Endothelial cell of umbilical vein (primary cell): ENCODE results near the gene MED19. TPM values are rescaled to one million over a fixed set of nuclear protein-coding genes. Genes with fewer than 3 reads are reported as not detected.

ENCODE experiments used
- BruUV-seq: library from RNA; stranded (reverse); fragments of 400-500 nt; replicated peaks from 2 replicates; lab custom pipeline; 2021; lab: Mats Ljungman, UMichigan
- CTCF ChIA-PET: fragments of 300-600, 350-600 bp; sonication (Branson Sonifier 250); formaldehyde crosslinking; loops from one replicate; lab custom pipeline; 2021; ENCODE audit warnings: antibody characterized with exemption, inconsistent platforms; lab: Charles Lee
- POLR2A ChIA-PET: fragments of 300-600, 350-600 bp; sonication (Branson Sonifier 250); formaldehyde crosslinking; loops from one replicate; lab custom pipeline; 2021; ENCODE audit warnings: antibody characterized with exemption, inconsistent platforms; lab: Charles Lee
- DNase-seq: peaks from one replicate; pipeline ENCODE4 v3.0.0-alpha.2; 2011; ENCODE audit warnings: low read depth, low spot score
- FAIRE-seq: peaks from 2 replicates; lab custom pipeline; 2011; peaks lifted over from hg19 to GRCh38; lab: Jason Lieb, UNC
- H2AFZ ChIP-seq: 2 replicates; pipeline ENCODE4 v1.6.0; 2012; ENCODE audit warnings: low read depth, low read length, control low read depth, inconsistent platforms
- H3K27ac ChIP-seq: 2 replicates; pipeline ENCODE4 v1.5.1; 2011; ENCODE audit warnings: low read depth, mild to moderate bottlenecking, control low read depth, low read length, moderate library complexity; ENCODE audit not compliant: insufficient read depth
- H3K27me3 ChIP-seq, 2 experiments: 2 replicates each; pipeline versions ENCODE4 v1.6.0 to v1.6.1; 2011; ENCODE audit warnings: low read length in 2 of 2, mixed read lengths in 1 of 2; ENCODE audit not compliant: control insufficient read depth in 2 of 2, insufficient read depth in 2 of 2
- H3K36me3 ChIP-seq, 2 experiments: 2 replicates in 1 of 2; 3 replicates in 1 of 2; pipeline ENCODE4 v1.5.1; 2011; ENCODE audit warnings: low read length in 2 of 2, mild to moderate bottlenecking in 1 of 2, moderate library complexity in 1 of 2; ENCODE audit not compliant: control insufficient read depth in 2 of 2, insufficient read depth in 2 of 2; ENCODE audit errors: extremely low read depth in 1 of 2
- H3K4me1 ChIP-seq: 3 replicates; pipeline ENCODE4 v1.5.1; 2011; ENCODE audit warnings: mild to moderate bottlenecking, low read length; ENCODE audit not compliant: control insufficient read depth, insufficient read depth; ENCODE audit errors: extremely low read depth
- H3K4me2 ChIP-seq: 2 replicates; pipeline ENCODE4 v1.6.1; 2011; ENCODE audit warnings: low read length, control low read depth, mixed read lengths; ENCODE audit not compliant: insufficient read depth
- H3K4me3 ChIP-seq, 3 experiments: fragments of 200-600 bp in 1 of 3; sonication (generic), shearing (Covaris generic) in 1 of 3; replicated peaks in 1 of 3; 2 replicates each; pipeline ENCODE4 v1.5.1; 2011 to 2016; ENCODE audit warnings: control low read depth in 3 of 3, low read length in 3 of 3, mild to moderate bottlenecking in 2 of 3, inconsistent platforms in 1 of 3, low read depth in 1 of 3, moderate library complexity in 1 of 3; ENCODE audit not compliant: insufficient read depth in 1 of 3
- H3K79me2 ChIP-seq: 2 replicates; pipeline ENCODE4 v1.6.0; 2012; ENCODE audit warnings: low read length, inconsistent platforms; ENCODE audit not compliant: control insufficient read depth, insufficient read depth
- H3K9ac ChIP-seq: replicated peaks from 2 replicates; pipeline ENCODE3; 2011; ENCODE audit warnings: low read length, control low read depth; ENCODE audit not compliant: insufficient read depth; ENCODE audit errors: extremely low read depth
- H3K9me1 ChIP-seq: replicated peaks from 3 replicates; pipeline ENCODE4 v1.6.0; 2011; ENCODE audit warnings: mild to moderate bottlenecking, low read length; ENCODE audit not compliant: control insufficient read depth, insufficient read depth; ENCODE audit errors: extremely low read depth
- H3K9me3 ChIP-seq: replicated peaks from 2 replicates; pipeline ENCODE4 v1.5.1; 2012; ENCODE audit warnings: low read length, inconsistent platforms; ENCODE audit not compliant: control insufficient read depth, insufficient read depth
- H4K20me1 ChIP-seq: replicated peaks from 2 replicates; pipeline ENCODE3; 2011; ENCODE audit warnings: mild to moderate bottlenecking, low read length; ENCODE audit not compliant: control insufficient read depth, insufficient read depth; ENCODE audit errors: extremely low read depth
- CTCF ChIP-seq, 2 donors: IDR thresholded peaks; 1 replicate in 1 of 2; 2 replicates in 1 of 2; pipeline ENCODE4 v1.5.1; 2011; ENCODE audit warnings: low read length in 2 of 2, mild to moderate bottlenecking in 2 of 2, moderate library complexity in 2 of 2, control low read depth in 1 of 2, inconsistent platforms in 1 of 2, low read depth in 1 of 2; ENCODE audit not compliant: insufficient read depth in 1 of 2; ENCODE audit errors: extremely low read depth in 1 of 2
- EZH2 ChIP-seq: IDR thresholded peaks from 2 replicates; pipeline ENCODE4 v1.6.1; 2012; ENCODE audit warnings: borderline replicate concordance, low read depth, mild to moderate bottlenecking, moderate library complexity, low read length, inconsistent platforms; ENCODE audit not compliant: severe bottlenecking
- FOS ChIP-seq: IDR thresholded peaks from 2 replicates; pipeline ENCODE4 v1.6.1; 2011; ENCODE audit warnings: mild to moderate bottlenecking, low read length, moderate library complexity, borderline replicate concordance; ENCODE audit not compliant: insufficient read depth
- GATA2 ChIP-seq: IDR thresholded peaks from 2 replicates; pipeline ENCODE4 v1.7.0; 2011; ENCODE audit warnings: low read depth, mild to moderate bottlenecking, moderate library complexity, mixed read lengths, low read length; ENCODE audit not compliant: insufficient read length, insufficient read depth
- JUN ChIP-seq: IDR thresholded peaks from 2 replicates; pipeline ENCODE4 v1.6.1; 2011; ENCODE audit warnings: borderline replicate concordance, low read depth; ENCODE audit not compliant: insufficient read length, insufficient read depth
- MYC ChIP-seq: IDR thresholded peaks from one replicate; pipeline ENCODE4 v1.6.1; 2011; ENCODE audit warnings: mild to moderate bottlenecking, low read depth, low read length
- POLR2A ChIP-seq: IDR thresholded peaks from 2 replicates; pipeline ENCODE4 v1.6.1; 2012; ENCODE audit warnings: low read depth, mild to moderate bottlenecking, control low read depth, low read length
- POLR2AphosphoS5 ChIP-seq: IDR thresholded peaks from 2 replicates; pipeline ENCODE4 v1.6.1; 2012; ENCODE audit warnings: low read depth, mild to moderate bottlenecking, control low read depth, low read length, moderate library complexity; ENCODE audit not compliant: insufficient read depth
- dilution Hi-C: fragments of 300-500 bp; cut with MboI; formaldehyde crosslinking; loops from one replicate; pipeline ENCODE4 v1.15.0; 2019; ENCODE audit warnings: low sequenced_read_pairs; ENCODE audit not compliant: extremely low pct_ligation_motif_present
- intact Hi-C: fragments of 100-400 bp; cut with micrococcal nuclease; formaldehyde crosslinking; loops from one replicate; pipeline ENCODE4 v1.10.0; 2022
- polyA plus RNA-seq, 4 experiments: library from polyadenylated mRNA; depleted of rRNA in 3 of 4; stranded (reverse) in 3 of 4; unstranded in 1 of 4; fragments of >200 nt; gene quantifications; 2 replicates each; pipeline versions ENCODE4 v1.2.1 to v1.2.3, GENCODE V29; 2011 to 2012; ENCODE audit warnings: missing spikeins in 1 of 4
- total RNA-seq: library from RNA; stranded (reverse); gene quantifications from 2 replicates; pipeline ENCODE4 v1.2.3, GENCODE V29; 2021
- TF ChIP-seq, protein P1 (sequence below): IDR thresholded peaks from 2 replicates; pipeline ENCODE4 v1.6.1; 2011; ENCODE audit not compliant: insufficient read depth, insufficient read length

MED19 gene
- total and polyA plus RNA-seq, 2 donors (not counting 3 experiments of a cell fraction or from before 2014, with no cell fraction given), result 25.1 to 48.0 TPM

DNA sequence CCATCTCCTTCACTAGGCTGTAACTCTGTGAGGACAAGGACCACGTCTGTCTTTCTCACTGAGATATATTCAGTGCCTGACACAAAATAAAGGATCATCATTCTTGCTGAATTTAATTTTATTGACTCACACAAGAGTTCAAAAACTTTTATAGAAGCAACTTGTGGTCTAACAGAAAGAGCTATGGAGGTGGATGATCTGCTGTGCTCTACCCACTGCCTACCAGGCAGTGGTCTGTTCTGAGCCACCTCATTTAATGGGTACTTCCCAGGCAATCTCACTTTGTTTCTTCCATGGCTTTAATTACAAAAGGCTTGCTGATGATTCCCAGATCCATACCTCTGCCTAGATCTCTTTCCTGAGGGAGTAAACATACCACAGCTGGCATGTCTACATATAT is 34.9 kb upstream of the MED19 start:
- ChIA-PET POLR2A (interaction anchor here (0.5 to 0.6 kb wide), 2 partner anchors 45 to 98 kb away, joined by 3 read pairs; no protein-coding TSS in a partner anchor), CTCF (interaction anchor here (1.5 to 7.7 kb wide), 3 partner anchors 14 to 767 kb away, joined by 5 to 325 read pairs (median 6); partner anchors contain the start of gene CTNND1)
- Histone ChIP-seq H3K27me3 (no peaks in the 10 kb centered on the region), H3K9ac (no peak overlapping the region), H4K20me1 (no peaks in the 10 kb centered on the region), H3K9me3 (no peaks in the 10 kb centered on the region), H2AFZ (no peak overlapping the region), H3K4me2 (no peak overlapping the region), H3K27ac (no peak overlapping the region), H3K36me3 (peaks cover 2 to 17% of the 10 kb centered on the region in 2 experiments), H3K79me2 (peaks cover 9% of the 10 kb centered on the region), H3K4me3 (no peak overlapping the region), H3K9me1 (no peaks in the 10 kb centered on the region), H3K4me1 (peaks cover 8% of the 10 kb centered on the region)
- intact Hi-C loops (no loop called here), dilution Hi-C loops (no loop called here)
- FAIRE-seq, result no peak
- TF ChIP-seq EZH2 (no peak), JUN (no peak), CTCF (IDR thresholded peaks at IDR 0.05; ENCODE audit: extremely low read depth in 1 of 2, insufficient read depth in 1 of 2, low read depth in 1 of 2, low read length in 2 of 2) (no peak), GATA2 (no peak), FOS (no peak), POLR2A (no peak), POLR2AphosphoS5 (no peak), MYC (no peak)
- TF ChIP-seq, protein P1, sequence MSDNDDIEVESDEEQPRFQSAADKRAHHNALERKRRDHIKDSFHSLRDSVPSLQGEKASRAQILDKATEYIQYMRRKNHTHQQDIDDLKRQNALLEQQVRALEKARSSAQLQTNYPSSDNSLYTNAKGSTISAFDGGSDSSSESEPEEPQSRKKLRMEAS, result no peak
- no peak for DNase-seq
- BruUV-seq, result no TSS peak
